ENCODE results near the gene FARP2.
"Not testable (repeated sequence)": the region's sequence is repeated elsewhere in the genome, so short reads cannot be mapped to it uniquely, and the experiment has no call there.

The FARP2 gene

GRCh38 chr2:241355983-241356870, at the start of gene FARP2:
Gene FARP2, plus strand, starts transcription at chr2:241356285. Its CDS starts 16,823 bp downstream, at chr2:241373108.
- peak; percentile 99 for DNase-seq

- DNase-seq, result no peak
These were observed 49.0 kb upstream of the FARP2 start for GRCh38 chr2:241307055-241307454.

GRCh38 chr2:241308267-241308666, 47.8 kb upstream of the FARP2 start:
- DNase-seq, result no peak

GRCh38 chr2:241308832-241309500, 47.1 kb upstream of the FARP2 start:
- DNase-seq, result no peak

GRCh38 chr2:241309684-241310117, 46.4 kb upstream of the FARP2 start:
- DNase-seq, result no peak

- DNase-seq, result no peak
These were observed 45.0 kb upstream of the FARP2 start for GRCh38 chr2:241310917-241311566.

- DNase-seq, result no peak
These were observed 44.0 kb upstream of the FARP2 start for GRCh38 chr2:241312082-241312481.

- no peak for DNase-seq
These were observed 42.5 kb upstream of the FARP2 start for GRCh38 chr2:241313543-241314095.

- no peak for DNase-seq
These were observed 41.6 kb upstream of the FARP2 start for GRCh38 chr2:241314226-241315092.

- peak; percentile 92 to 98 for DNase-seq
These were observed 40.8 kb upstream of the FARP2 start, which contains the start of gene HDLBP for GRCh38 chr2:241315093-241315878. Gene HDLBP, minus strand, starts transcription at chr2:241315672. Its CDS starts 48,803 bp downstream, at chr2:241266869.

- DNase-seq, result peak in 1 of 2 donors; percentile 85
These were observed 40.0 kb upstream of the FARP2 start, which contains the start of gene SEPTIN2 for GRCh38 chr2:241315879-241316631. Gene SEPTIN2, plus strand, starts transcription at chr2:241315925. Its CDS starts 8,308 bp downstream, at chr2:241324233.

GRCh38 chr2:241316825-241317224, 39.3 kb upstream of the FARP2 start:
- no peak for DNase-seq

- no peak for DNase-seq
These were observed 38.7 kb upstream of the FARP2 start for GRCh38 chr2:241317391-241317790.

GRCh38 chr2:241318830-241319229, 37.3 kb upstream of the FARP2 start:
- not testable (repeated sequence) for DNase-seq

- DNase-seq, result no peak
These were observed 35.7 kb upstream of the FARP2 start for GRCh38 chr2:241320394-241320793.

- DNase-seq, result no peak
These were observed 35.1 kb upstream of the FARP2 start for GRCh38 chr2:241321033-241321432.

- peak in 1 of 2 donors; percentile 38 for DNase-seq
These were observed 34.2 kb upstream of the FARP2 start for GRCh38 chr2:241321886-241322285.

GRCh38 chr2:241323778-241324177, 32.3 kb upstream of the FARP2 start:
- DNase-seq, result no peak

GRCh38 chr2:241324775-241325174, 31.3 kb upstream of the FARP2 start:
- no peak for DNase-seq

- no peak for DNase-seq
These were observed 30.8 kb upstream of the FARP2 start for GRCh38 chr2:241325257-241325656.

Measured in hippocampal formation (tissue), 2 donors.